Testis (tissue), 2 donors: ENCODE data around the gene GMPR.

Source experiments
- POLR2A ChIP-seq: fragments of 450-650 bp; IDR thresholded peaks from one replicate; pipeline ENCODE4 v1.6.1; 2017; ENCODE audit warnings: antibody characterized with exemption, mild to moderate bottlenecking, moderate library complexity
- TF ChIP-seq, protein P1 (sequence below), 3 experiments: fragments of 450-650 bp in 2 of 3; fragments of 200-600 bp in 1 of 3; sonication (generic) in 1 of 3; IDR thresholded peaks; one replicate each; pipeline ENCODE4 v1.5.1; 2016 to 2019; ENCODE audit warnings: antibody characterized with exemption in 3 of 3, mild to moderate bottlenecking in 2 of 3, moderate library complexity in 1 of 3

DNA sequence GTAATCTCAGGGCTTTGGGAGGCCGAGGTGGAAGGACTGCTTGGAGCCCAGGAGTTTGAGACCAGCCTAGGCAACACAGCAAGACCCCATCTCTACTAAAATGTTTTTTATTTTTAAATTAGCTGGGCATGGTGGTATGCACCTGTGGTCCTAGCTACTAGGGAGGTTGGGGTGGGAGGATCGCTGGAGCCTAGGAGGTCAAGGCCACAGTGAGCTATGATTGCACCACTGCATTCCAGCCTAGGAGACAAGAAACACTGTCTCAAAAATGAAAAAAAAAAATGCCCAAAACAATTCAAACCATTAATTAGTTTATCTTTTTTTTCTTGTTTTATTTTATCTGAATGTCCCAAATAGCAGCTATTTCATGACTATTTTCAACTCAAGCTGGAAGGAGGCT, 85.8 kb downstream of the GMPR start:
- no peak for TF ChIP-seq POLR2A
- TF ChIP-seq, protein P1, sequence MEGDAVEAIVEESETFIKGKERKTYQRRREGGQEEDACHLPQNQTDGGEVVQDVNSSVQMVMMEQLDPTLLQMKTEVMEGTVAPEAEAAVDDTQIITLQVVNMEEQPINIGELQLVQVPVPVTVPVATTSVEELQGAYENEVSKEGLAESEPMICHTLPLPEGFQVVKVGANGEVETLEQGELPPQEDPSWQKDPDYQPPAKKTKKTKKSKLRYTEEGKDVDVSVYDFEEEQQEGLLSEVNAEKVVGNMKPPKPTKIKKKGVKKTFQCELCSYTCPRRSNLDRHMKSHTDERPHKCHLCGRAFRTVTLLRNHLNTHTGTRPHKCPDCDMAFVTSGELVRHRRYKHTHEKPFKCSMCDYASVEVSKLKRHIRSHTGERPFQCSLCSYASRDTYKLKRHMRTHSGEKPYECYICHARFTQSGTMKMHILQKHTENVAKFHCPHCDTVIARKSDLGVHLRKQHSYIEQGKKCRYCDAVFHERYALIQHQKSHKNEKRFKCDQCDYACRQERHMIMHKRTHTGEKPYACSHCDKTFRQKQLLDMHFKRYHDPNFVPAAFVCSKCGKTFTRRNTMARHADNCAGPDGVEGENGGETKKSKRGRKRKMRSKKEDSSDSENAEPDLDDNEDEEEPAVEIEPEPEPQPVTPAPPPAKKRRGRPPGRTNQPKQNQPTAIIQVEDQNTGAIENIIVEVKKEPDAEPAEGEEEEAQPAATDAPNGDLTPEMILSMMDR (IDR thresholded peaks at IDR 0.05) = no peak
